PC-9 (cell line): ENCODE data around the gene TRPM1. TPM values are rescaled to one million over a fixed set of nuclear protein-coding genes. Genes with fewer than 3 reads are reported as not detected.

Experiments used
- Bru-seq: library from RNA; stranded (reverse); fragments of 400-500 nt; gene quantifications from one replicate; lab custom pipeline; 2021; lab: Mats Ljungman, UMichigan
- BruChase-seq, 2 experiments: library from RNA; stranded (reverse); fragments of 400-500 nt; gene quantifications; one replicate each; lab custom pipeline; 2021; lab: Mats Ljungman, UMichigan
- BruUV-seq: library from RNA; stranded (reverse); fragments of 400-500 nt; replicated peaks from 2 replicates; lab custom pipeline; 2021; lab: Mats Ljungman, UMichigan
- CTCF ChIA-PET: fragments of 300-600 bp; sonication (Branson Sonifier 250); formaldehyde crosslinking; loops from one replicate; lab custom pipeline; 2022; ENCODE audit warnings: antibody characterized with exemption; lab: Charles Lee
- POLR2A ChIA-PET: fragments of 300-600 bp; sonication (Branson Sonifier 250); formaldehyde crosslinking; loops from one replicate; lab custom pipeline; 2022; ENCODE audit warnings: antibody characterized with exemption; ENCODE audit not compliant: unreplicated experiment; lab: Charles Lee
- DNase-seq, 2 experiments: peaks; one replicate each; pipeline versions ENCODE4 v3.0.0 to v3.0.0-alpha.2; 2015 to 2022; ENCODE audit warnings: mixed read lengths in 1 of 2
- H2AFZ ChIP-seq: fragments of 200-600 bp; sonication (generic); 2 replicates; pipeline ENCODE4 v1.8.1; 2017; ENCODE audit warnings: antibody characterized with exemption
- H3F3A ChIP-seq: fragments of 200-600 bp; sonication (generic); 2 replicates; pipeline ENCODE4 v1.8.1; 2017; ENCODE audit warnings: antibody characterized with exemption, mild to moderate bottlenecking, low read depth; ENCODE audit not compliant: insufficient read depth
- H3K27ac ChIP-seq: fragments of 200-600 bp; sonication (generic); 2 replicates; pipeline ENCODE4 v1.6.1; 2016; ENCODE audit warnings: mixed run types
- H3K27me3 ChIP-seq: fragments of 200-600 bp; sonication (generic); 2 replicates; pipeline ENCODE4 v1.6.1; 2016; ENCODE audit warnings: low read depth, mixed run types; ENCODE audit not compliant: insufficient read depth
- H3K36me3 ChIP-seq: fragments of 200-600 bp; sonication (generic); 2 replicates; pipeline ENCODE4 v1.6.1; 2016; ENCODE audit warnings: low read depth, mixed run types
- H3K4me1 ChIP-seq: fragments of 200-600 bp; sonication (generic); replicated peaks from 2 replicates; pipeline ENCODE4 v1.6.1; 2016; ENCODE audit warnings: mixed run types; ENCODE audit not compliant: insufficient read depth
- H3K4me2 ChIP-seq: fragments of 200-600 bp; sonication (generic); 2 replicates; pipeline ENCODE4 v1.6.1; 2017; ENCODE audit warnings: mixed run types
- H3K4me3 ChIP-seq: fragments of 200-600 bp; sonication (generic); 2 replicates; pipeline ENCODE4 v1.6.1; 2016; ENCODE audit warnings: mixed run types
- H3K79me2 ChIP-seq: fragments of 200-600 bp; sonication (generic); 2 replicates; pipeline ENCODE4 v1.6.1; 2017; ENCODE audit warnings: low read depth, mixed run types
- H3K9me2 ChIP-seq: fragments of 200-600 bp; sonication (generic); 2 replicates; pipeline ENCODE4 v1.8.1; 2017; ENCODE audit warnings: mild to moderate bottlenecking; ENCODE audit not compliant: insufficient read depth
- H3K9me3 ChIP-seq: fragments of 200-600 bp; sonication (generic); 2 replicates; pipeline ENCODE4 v1.8.1; 2016; ENCODE audit warnings: low read depth; ENCODE audit not compliant: insufficient read depth
- H4K20me1 ChIP-seq: fragments of 200-600 bp; sonication (generic); 2 replicates; pipeline ENCODE4 v1.8.1; 2017; ENCODE audit not compliant: insufficient read depth
- CTCF ChIP-seq: fragments of 200-600 bp; sonication (generic); conservative IDR thresholded peaks from 2 replicates; pipeline ENCODE4 v1.6.1; 2017; ENCODE audit warnings: mixed run types, antibody characterized with exemption, mild to moderate bottlenecking, moderate library complexity
- EZH2 ChIP-seq: fragments of 200-600 bp; sonication (generic); IDR thresholded peaks from 2 replicates; pipeline ENCODE4 v1.8.0; 2017; ENCODE audit warnings: antibody characterized with exemption, low read depth
- intact Hi-C: fragments of 100-400 bp; cut with micrococcal nuclease; formaldehyde crosslinking; loops from one replicate; pipeline ENCODE4 v1.10.0; 2022; ENCODE audit not compliant: unreplicated experiment
- long read RNA-seq: library from polyadenylated mRNA; stranded (forward); transcript quantifications from one replicate; pipeline ENCODE4 v2.0.0, GENCODE V29; 2022
- total RNA-seq: library from RNA; stranded (reverse); gene quantifications from 2 replicates; pipeline ENCODE4 v1.2.3, GENCODE V29; 2021

Gene TRPM1
- total RNA-seq: not detected in 2 replicates
- Bru-seq, nascent RNA: not detected
- BruChase-seq, experiment 1, labeled RNA remaining after a 2-hour chase: not detected
- percentile 1 among the genes with signal in this experiment for BruChase-seq, experiment 2, labeled RNA remaining after a 6-hour chase
- long read RNA-seq: 0 reads

- Histone ChIP-seq H3F3A (no peaks in the 10 kb centered on the region), H3K27me3 (peaks cover 28% of the 10 kb centered on the region), H3K36me3 (no peaks in the 10 kb centered on the region), H3K9me3 (no peaks in the 10 kb centered on the region), H3K79me2 (no peaks in the 10 kb centered on the region), H3K4me1 (no peaks in the 10 kb centered on the region), H3K4me3 (no peak within 1 kb of the TSS), H4K20me1 (no peaks in the 10 kb centered on the region), H2AFZ (no peak within 1 kb of the TSS), H3K4me2 (no peak within 1 kb of the TSS), H3K27ac (no peak within 1 kb of the TSS), H3K9me2 (no peaks in the 10 kb centered on the region)
- DNase-seq: no peak
- CTCF ChIA-PET: no interaction called here
- intact Hi-C loops: no loop called here
- BruUV-seq: no TSS peak
- TF ChIP-seq CTCF (no peak), EZH2 (no peak)
- POLR2A ChIA-PET: no interaction called here
Measured at GRCh38 chr15:31101262-31102038, at the start of gene TRPM1. TSS of gene TRPM1 (minus strand) at chr15:31101725. CDS start at chr15:31081355, 20,370 bp downstream.

- BruUV-seq: no TSS peak
- Histone ChIP-seq H3K4me1 (no peaks in the 10 kb centered on the region), H2AFZ (no peak overlapping the region), H3K9me2 (no peaks in the 10 kb centered on the region), H3K36me3 (no peaks in the 10 kb centered on the region), H4K20me1 (no peaks in the 10 kb centered on the region), H3K9me3 (no peaks in the 10 kb centered on the region), H3K27me3 (peaks cover 53% of the 10 kb centered on the region), H3K79me2 (no peaks in the 10 kb centered on the region), H3F3A (no peaks in the 10 kb centered on the region), H3K4me3 (no peak overlapping the region), H3K4me2 (no peak overlapping the region), H3K27ac (no peak overlapping the region)
- no peak for DNase-seq
- POLR2A ChIA-PET: no interaction called here
- intact Hi-C loops: no loop called here
- CTCF ChIA-PET: no interaction called here
- TF ChIP-seq EZH2 (no peak), CTCF (no peak)
Measured at GRCh38 chr15:31150732-31151231, 49.3 kb upstream of the TRPM1 start.

DNA sequence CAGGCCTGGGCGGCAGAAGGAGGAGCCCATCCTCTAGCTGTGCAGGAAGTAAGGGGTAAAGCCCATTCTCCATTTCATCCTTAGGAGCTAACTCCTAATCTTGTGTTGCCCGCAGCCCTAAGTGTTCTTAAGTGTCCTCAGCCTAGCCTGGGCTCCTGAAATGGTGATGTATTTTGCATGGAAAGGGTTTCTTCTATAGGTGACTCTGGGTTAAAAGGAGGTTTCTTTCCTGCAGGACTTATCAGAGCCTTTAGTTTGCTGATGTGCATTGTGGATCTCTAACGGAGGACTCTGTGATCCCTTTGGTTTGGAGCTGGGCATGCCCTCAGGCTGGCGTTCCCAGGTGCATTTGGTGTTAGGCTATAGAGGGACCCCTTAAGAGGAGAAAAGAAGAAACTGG is 48.5 kb upstream of the TRPM1 start:
- no peaks in the 10 kb centered on the region for H3K36me3 ChIP-seq
- TF ChIP-seq CTCF: no peak
- TF ChIP-seq EZH2: no peak
- H3K27me3 ChIP-seq: peaks cover 51% of the 10 kb centered on the region
- H3F3A ChIP-seq: no peaks in the 10 kb centered on the region
- intact Hi-C loops: no loop called here
- no peaks in the 10 kb centered on the region for H4K20me1 ChIP-seq
- no peaks in the 10 kb centered on the region for H3K79me2 ChIP-seq
- no peaks in the 10 kb centered on the region for H3K4me1 ChIP-seq
- no peaks in the 10 kb centered on the region for H3K9me2 ChIP-seq
- H3K4me3 ChIP-seq: no peak overlapping the region
- no peak overlapping the region for H3K27ac ChIP-seq
- H3K4me2 ChIP-seq: no peak overlapping the region
- ChIA-PET CTCF (no interaction called here), POLR2A (no interaction called here)
- no peak for DNase-seq
- no peaks in the 10 kb centered on the region for H3K9me3 ChIP-seq
- BruUV-seq: no TSS peak
- H2AFZ ChIP-seq: no peak overlapping the region
